ENCODE results near the gene ZNRD2. TPM values are rescaled to one million over a fixed set of nuclear protein-coding genes. Genes with fewer than 3 reads are reported as not detected.
A peak's percentile ranks its signal among the peaks of the same experiment; 100 is the strongest.

The ZNRD2 gene
- total RNA-seq, 4 donors from 2014 or later: 28.2 to 79.1 (median 41.3) TPM

DNA sequence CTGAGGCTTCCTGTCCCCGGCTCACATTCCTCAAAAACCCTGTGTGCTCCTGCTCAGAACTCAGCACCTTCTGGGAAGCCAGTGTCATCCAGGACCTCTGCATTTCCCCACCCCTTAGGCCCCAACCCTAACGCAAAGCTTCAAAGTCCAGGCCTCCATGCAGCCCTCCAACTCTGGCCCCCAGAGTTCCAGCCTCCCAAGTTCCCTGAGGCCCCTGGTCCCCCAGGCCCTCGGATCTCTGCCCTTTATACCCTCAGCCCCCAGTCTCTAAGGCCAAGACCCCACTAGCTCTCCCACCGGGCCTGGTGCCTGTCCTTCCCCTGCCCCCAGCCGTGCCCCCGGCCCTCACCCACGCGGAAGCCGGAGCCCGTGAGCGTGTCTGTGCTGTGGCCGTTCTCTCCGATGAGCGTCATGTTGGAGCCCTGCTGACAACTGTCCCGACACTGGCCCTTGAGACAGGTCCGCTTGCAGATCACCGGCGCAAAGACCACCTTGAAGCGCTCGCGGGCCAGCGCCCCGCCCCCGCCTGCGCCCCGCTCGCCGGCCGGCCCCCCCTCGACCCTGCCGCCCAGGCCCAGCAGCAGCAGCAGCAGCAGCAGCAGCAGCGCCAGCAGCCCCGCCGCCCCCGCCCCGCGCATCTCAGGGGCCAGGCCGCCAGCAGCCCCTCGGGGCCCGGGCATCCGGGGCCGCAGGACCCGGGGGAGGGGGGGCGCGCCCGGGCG is 12.8 kb upstream of the ZNRD2 start:
- H3K36me3 ChIP-seq: no peaks in the 10 kb centered on the region
- DNase-seq: peak in 1 of 2 donors; percentile 44
- no peaks in the 10 kb centered on the region for H3K27me3 ChIP-seq
- TF ChIP-seq, protein P1, sequence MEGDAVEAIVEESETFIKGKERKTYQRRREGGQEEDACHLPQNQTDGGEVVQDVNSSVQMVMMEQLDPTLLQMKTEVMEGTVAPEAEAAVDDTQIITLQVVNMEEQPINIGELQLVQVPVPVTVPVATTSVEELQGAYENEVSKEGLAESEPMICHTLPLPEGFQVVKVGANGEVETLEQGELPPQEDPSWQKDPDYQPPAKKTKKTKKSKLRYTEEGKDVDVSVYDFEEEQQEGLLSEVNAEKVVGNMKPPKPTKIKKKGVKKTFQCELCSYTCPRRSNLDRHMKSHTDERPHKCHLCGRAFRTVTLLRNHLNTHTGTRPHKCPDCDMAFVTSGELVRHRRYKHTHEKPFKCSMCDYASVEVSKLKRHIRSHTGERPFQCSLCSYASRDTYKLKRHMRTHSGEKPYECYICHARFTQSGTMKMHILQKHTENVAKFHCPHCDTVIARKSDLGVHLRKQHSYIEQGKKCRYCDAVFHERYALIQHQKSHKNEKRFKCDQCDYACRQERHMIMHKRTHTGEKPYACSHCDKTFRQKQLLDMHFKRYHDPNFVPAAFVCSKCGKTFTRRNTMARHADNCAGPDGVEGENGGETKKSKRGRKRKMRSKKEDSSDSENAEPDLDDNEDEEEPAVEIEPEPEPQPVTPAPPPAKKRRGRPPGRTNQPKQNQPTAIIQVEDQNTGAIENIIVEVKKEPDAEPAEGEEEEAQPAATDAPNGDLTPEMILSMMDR (IDR thresholded peaks at IDR 0.05): no peak
- TF ChIP-seq POLR2A (IDR thresholded peaks at IDR 0.05): no peak
- H3K4me3 ChIP-seq (replicated peaks in 1 of 3): peak overlapping the region in 2 of 3 donors; percentile 20 to 55
- H3K27ac ChIP-seq: peak overlapping the region; percentile 94 to 100 (median 97)
- 5 to 8% methylated on average over 17 to 23 of the region's 47 CpGs for WGBS, 2 donors
- intact Hi-C loops (cut with DNase I): no loop called here
- H3K9me3 ChIP-seq: no peaks in the 10 kb centered on the region
- peaks cover 48 to 62% of the 10 kb centered on the region in 2 donors for H3K4me1 ChIP-seq

DNA sequence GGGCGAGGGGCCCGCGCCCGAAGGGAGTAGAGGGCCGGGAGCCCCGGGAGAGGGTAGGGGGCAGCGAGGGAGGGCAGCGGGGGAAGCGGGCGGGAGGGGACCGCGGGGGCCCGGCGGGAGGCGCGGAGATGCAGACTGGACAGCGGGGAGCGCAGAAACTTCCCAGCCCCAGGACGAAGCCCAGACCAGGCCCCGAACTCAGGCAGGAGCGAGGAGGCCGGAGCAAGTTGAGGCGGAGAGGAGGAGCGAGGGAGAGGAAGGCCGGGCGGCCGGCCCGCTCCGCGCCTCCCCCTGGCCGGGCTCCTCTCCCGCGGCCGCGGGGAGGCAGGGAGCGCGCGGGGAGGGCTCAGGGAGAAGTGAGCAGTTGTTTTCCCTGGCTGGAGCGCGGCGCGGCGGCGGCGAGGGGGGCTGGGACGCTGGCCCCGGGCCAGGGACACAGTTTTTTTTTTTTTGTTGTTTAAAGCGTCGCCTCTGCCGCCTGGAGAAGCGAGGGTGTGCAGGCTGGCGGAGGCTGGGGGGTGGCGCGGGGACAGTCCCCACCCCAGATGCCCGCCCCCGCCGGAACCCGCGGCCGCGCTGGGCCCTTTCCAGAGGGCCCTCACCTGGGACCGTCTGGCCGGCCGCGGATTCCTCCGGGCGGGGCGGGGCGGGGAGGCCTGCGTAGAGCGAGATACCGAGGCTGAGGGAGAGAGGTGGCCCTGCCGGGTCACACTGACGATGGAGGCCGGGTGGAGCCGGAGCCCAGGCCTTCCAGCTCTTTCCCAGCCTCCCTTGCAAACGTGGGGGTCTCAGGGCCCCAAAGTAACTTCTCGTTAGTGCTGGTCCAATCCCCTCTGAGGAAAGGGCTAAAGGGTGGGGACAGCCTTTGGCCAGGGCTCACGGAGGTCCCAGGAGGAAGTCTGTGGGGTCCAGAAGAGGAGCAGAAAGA is 12.0 kb upstream of the ZNRD2 start, which contains the start of gene LTBP3:
TSS of gene LTBP3 (minus strand) at position 358 of the 928 bp plus-strand sequence. CDS start 400 bp downstream, outside the sequence.
- Histone ChIP-seq H3K27me3 (no peaks in the 10 kb centered on the region), H3K36me3 (no peaks in the 10 kb centered on the region), H3K4me1 (peaks cover 48 to 62% of the 10 kb centered on the region in 2 donors), H3K9me3 (no peaks in the 10 kb centered on the region), H3K4me3 (replicated peaks in 1 of 3) (peak within 1 kb of the TSS in 2 of 3 donors; percentile 20 to 55), H3K27ac (peak within 1 kb of the TSS; percentile 94 to 100 (median 97))
- 1% methylated on average over 52 to 62 of the region's 79 CpGs for WGBS, 2 donors
- intact Hi-C loops (cut with DNase I): no loop called here
- TF ChIP-seq, protein P1 (IDR thresholded peaks at IDR 0.05): peak in 1 of 6 experiments; percentile 9
- TF ChIP-seq POLR2A (IDR thresholded peaks at IDR 0.05): peak in 1 of 2 donors; percentile 40
- DNase-seq: peak; percentile 92 to 94

GRCh38 chr11:65558930-65559509 is 11.3 kb upstream of the ZNRD2 start:
- H3K4me1 ChIP-seq: peaks cover 48 to 59% of the 10 kb centered on the region in 2 donors
- intact Hi-C loops (cut with DNase I): no loop called here
- peak; percentile 70 to 73 for DNase-seq
- H3K27ac ChIP-seq: peak overlapping the region; percentile 94 to 100 (median 97)
- no peaks in the 10 kb centered on the region for H3K36me3 ChIP-seq
- no peaks in the 10 kb centered on the region for H3K9me3 ChIP-seq
- peak overlapping the region in 1 of 3 donors; percentile 55 for H3K4me3 ChIP-seq (replicated peaks in 1 of 3)
- TF ChIP-seq, protein P1 (IDR thresholded peaks at IDR 0.05): no peak
- TF ChIP-seq POLR2A (IDR thresholded peaks at IDR 0.05): no peak
- WGBS, 2 donors: 79 to 85% methylated on average over 7 to 10 of the region's 19 CpGs
- no peaks in the 10 kb centered on the region for H3K27me3 ChIP-seq

DNA sequence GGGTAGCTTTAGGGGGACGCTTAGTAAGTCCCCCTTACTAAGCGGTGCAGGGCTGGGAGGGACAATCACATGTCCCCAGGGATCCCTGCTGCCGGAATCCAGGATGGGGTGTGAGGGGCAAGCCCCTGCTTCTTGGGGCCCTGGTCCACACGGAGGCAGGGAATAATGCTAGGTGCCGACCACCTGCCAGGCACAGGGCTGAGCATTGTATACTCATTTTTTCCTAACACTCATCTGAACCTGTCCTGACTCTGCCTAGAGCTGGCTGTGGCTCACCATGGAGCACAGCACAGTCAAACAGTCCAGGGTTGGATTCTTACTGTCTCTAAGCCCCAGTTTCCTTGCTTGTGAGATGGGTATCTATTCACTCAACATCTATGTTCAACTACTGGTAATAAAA is 10.7 kb upstream of the ZNRD2 start:
- DNase-seq: no peak
- no peaks in the 10 kb centered on the region for H3K27me3 ChIP-seq
- H3K36me3 ChIP-seq: no peaks in the 10 kb centered on the region
- WGBS, 2 donors: 75 to 79% methylated on average over 4 to 5 of the region's 5 CpGs
- no peak overlapping the region for H3K4me3 ChIP-seq (replicated peaks in 1 of 3)
- intact Hi-C loops (cut with DNase I): no loop called here
- H3K27ac ChIP-seq: peak overlapping the region; percentile 94 to 100 (median 97)
- H3K9me3 ChIP-seq: no peaks in the 10 kb centered on the region
- TF ChIP-seq, protein P1 (IDR thresholded peaks at IDR 0.05): no peak
- no peak for TF ChIP-seq POLR2A (IDR thresholded peaks at IDR 0.05)
- H3K4me1 ChIP-seq: peaks cover 48 to 59% of the 10 kb centered on the region in 2 donors
